ENCODE data around the gene FBXW11.

GRCh38 chr5:171951218-171951617 lies 55.2 kb downstream of the FBXW11 start:
- TF ChIP-seq CTCF (IDR thresholded peaks at IDR 0.05; ENCODE audit: insufficient read depth, low read depth, low read length): no peak
- TF ChIP-seq EZH2 (IDR thresholded peaks at IDR 0.05; ENCODE audit: insufficient read depth, low read length): no peak

All from astrocyte (in vitro differentiated cells and primary cell).